Measurements from ENCODE around the gene SHCBP1.

DNA sequence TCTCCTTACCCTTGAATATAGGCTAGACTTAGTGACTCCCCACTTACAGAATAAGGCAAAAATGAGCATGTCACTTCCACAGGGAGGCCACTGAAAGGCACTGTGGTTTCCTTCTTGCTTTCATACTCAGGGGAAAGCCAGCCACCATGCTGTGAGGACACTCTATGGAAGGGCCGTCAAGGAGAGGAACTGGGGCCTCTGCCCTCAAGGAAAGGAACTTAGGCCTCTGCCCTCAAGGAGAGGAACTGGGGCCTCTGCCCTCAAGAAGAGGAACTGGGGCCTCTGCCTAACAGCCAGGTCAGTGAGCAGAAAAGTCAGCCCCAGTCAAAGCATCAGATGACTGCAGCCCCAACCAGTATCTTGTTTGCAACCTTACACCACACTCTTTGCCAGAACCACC, 37.7 kb upstream of the SHCBP1 start:
- TF ChIP-seq CTCF (IDR thresholded peaks at IDR 0.05), result no peak
- TF ChIP-seq POLR2AphosphoS5 (IDR thresholded peaks at IDR 0.05), result no peak
- no peak for TF ChIP-seq EP300 (IDR thresholded peaks at IDR 0.05)
